ENCODE results near the gene PHTF1. TPM values are rescaled to one million over a fixed set of nuclear protein-coding genes. Genes with fewer than 3 reads are reported as not detected.

Gene PHTF1
- total RNA-seq, 4 donors from 2014 or later: 11.3 to 23.3 (median 17.9) TPM

GRCh38 chr1:113779542-113779941, 20.3 kb upstream of the PHTF1 start:
- Histone ChIP-seq H3K9me3 (no peaks in the 10 kb centered on the region), H3K36me3 (peaks cover 0 to 27% (median 0%) of the 10 kb centered on the region in 3 donors), H3K27ac (no peak overlapping the region), H3K27me3 (no peaks in the 10 kb centered on the region), H3K4me1 (peaks cover 6 to 43% (median 23%) of the 10 kb centered on the region in 4 donors), H3K4me3 (no peak overlapping the region)
- WGBS, 2 donors: 95 to 99% methylated on average over 6 of the region's 6 CpGs
- TF ChIP-seq, protein P1, sequence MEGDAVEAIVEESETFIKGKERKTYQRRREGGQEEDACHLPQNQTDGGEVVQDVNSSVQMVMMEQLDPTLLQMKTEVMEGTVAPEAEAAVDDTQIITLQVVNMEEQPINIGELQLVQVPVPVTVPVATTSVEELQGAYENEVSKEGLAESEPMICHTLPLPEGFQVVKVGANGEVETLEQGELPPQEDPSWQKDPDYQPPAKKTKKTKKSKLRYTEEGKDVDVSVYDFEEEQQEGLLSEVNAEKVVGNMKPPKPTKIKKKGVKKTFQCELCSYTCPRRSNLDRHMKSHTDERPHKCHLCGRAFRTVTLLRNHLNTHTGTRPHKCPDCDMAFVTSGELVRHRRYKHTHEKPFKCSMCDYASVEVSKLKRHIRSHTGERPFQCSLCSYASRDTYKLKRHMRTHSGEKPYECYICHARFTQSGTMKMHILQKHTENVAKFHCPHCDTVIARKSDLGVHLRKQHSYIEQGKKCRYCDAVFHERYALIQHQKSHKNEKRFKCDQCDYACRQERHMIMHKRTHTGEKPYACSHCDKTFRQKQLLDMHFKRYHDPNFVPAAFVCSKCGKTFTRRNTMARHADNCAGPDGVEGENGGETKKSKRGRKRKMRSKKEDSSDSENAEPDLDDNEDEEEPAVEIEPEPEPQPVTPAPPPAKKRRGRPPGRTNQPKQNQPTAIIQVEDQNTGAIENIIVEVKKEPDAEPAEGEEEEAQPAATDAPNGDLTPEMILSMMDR (IDR thresholded peaks at IDR 0.05): no peak
- no peak for TF ChIP-seq POLR2A (IDR thresholded peaks at IDR 0.05)
- no peak for TF ChIP-seq EP300 (IDR thresholded peaks at IDR 0.05)
- no peak for DNase-seq (ENCODE audit: low spot score in 2 of 2)

DNA sequence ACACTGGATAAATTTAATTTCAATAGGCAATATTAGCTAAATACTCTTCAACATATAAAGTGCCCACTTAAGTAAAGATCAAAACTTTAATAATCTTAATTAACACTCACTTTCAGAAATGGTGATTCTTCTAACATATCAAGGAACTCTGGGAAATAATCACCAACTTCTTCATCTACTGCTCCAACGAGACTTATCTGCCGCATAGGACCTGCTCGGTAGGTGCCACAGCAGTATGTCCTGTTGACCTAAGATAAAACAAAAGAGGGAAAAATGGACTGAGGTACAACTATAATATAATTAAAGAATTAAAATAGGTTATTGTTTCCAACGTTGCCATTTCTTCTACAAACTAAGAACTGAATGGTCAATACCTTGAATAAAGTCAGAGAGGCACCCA, 18.3 kb upstream of the PHTF1 start:
- no peak for DNase-seq (ENCODE audit: low spot score in 2 of 2)
- H3K36me3 ChIP-seq: peaks cover 0 to 42% (median 0%) of the 10 kb centered on the region in 3 donors
- H3K27me3 ChIP-seq: no peaks in the 10 kb centered on the region
- no peaks in the 10 kb centered on the region for H3K9me3 ChIP-seq
- no peak overlapping the region for H3K4me3 ChIP-seq
- WGBS, 2 donors: 84 to 87% methylated on average over 4 of the region's 4 CpGs
- TF ChIP-seq EP300 (IDR thresholded peaks at IDR 0.05) (no peak), POLR2A (IDR thresholded peaks at IDR 0.05) (no peak)
- TF ChIP-seq, protein P1 (IDR thresholded peaks at IDR 0.05): no peak
- peaks cover 0 to 23% (median 5%) of the 10 kb centered on the region in 4 donors for H3K4me1 ChIP-seq
- no peak overlapping the region for H3K27ac ChIP-seq

DNA sequence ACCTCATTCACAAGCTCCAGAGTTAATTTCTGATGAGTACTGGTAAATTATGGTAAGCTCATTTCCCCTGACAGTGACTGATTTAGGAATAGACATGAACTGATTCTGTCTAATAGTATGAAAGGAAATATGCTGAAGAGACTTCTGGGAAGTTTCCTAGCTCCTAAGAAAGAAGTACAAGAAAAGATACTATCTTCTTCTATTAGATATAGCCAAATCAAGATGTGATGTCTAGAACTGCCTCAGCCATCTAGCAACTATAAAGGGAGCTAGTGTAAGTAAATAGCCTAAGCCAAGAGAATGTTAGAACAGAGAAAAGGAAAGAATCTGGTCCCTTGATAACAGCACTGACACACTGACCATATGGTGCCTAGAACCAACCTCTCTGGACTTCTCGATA, 10.7 kb upstream of the PHTF1 start:
- TF ChIP-seq, protein P1 (IDR thresholded peaks at IDR 0.05): no peak
- no peak for TF ChIP-seq POLR2A (IDR thresholded peaks at IDR 0.05)
- WGBS, 2 donors: 73 to 89% methylated on average over 1 of the region's 1 CpG

DNA sequence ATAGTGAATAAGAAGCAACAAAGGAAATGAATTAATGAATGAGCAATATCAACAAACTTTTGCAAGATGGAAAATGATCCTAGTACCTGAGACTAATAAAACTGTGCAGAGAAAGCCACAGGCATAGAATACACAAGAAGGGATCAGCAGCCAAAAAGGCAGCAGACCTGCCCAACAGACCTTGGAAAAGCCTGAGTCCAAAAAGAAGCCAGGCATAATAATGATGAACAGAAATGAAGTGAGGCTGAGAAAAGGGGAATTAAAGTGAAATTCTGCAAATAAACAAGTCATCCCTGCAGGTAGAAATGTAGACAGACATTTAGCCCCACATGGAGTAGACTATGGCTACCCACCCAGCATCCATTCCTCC, 10.3 kb upstream of the PHTF1 start:
- no peaks in the 10 kb centered on the region for H3K27me3 ChIP-seq
- no peak overlapping the region for H3K4me3 ChIP-seq
- peaks cover 0 to 26% (median 2%) of the 10 kb centered on the region in 4 donors for H3K4me1 ChIP-seq
- H3K36me3 ChIP-seq: peaks cover 0 to 45% (median 10%) of the 10 kb centered on the region in 3 donors
- H3K27ac ChIP-seq: no peak overlapping the region
- TF ChIP-seq EP300 (IDR thresholded peaks at IDR 0.05) (no peak), POLR2A (IDR thresholded peaks at IDR 0.05) (no peak)
- TF ChIP-seq, protein P1 (IDR thresholded peaks at IDR 0.05): no peak
- DNase-seq (ENCODE audit: low spot score in 2 of 2): no peak
- H3K9me3 ChIP-seq: no peaks in the 10 kb centered on the region

More for the DNA sequence above, 10.7 kb upstream of the PHTF1 start:
- no peak for DNase-seq (ENCODE audit: low spot score in 2 of 2)
- Histone ChIP-seq H3K9me3 (no peaks in the 10 kb centered on the region), H3K4me3 (no peak overlapping the region), H3K36me3 (peaks cover 0 to 49% (median 10%) of the 10 kb centered on the region in 3 donors), H3K27me3 (no peaks in the 10 kb centered on the region), H3K4me1 (peaks cover 0 to 23% (median 2%) of the 10 kb centered on the region in 4 donors), H3K27ac (no peak overlapping the region)

- WGBS, 2 donors: 11 to 59% methylated on average over 1 of the region's 1 CpG
- H3K27ac ChIP-seq: no peak overlapping the region
- no peak overlapping the region for H3K4me3 ChIP-seq
- no peaks in the 10 kb centered on the region for H3K27me3 ChIP-seq
- no peak for DNase-seq (ENCODE audit: low spot score in 2 of 2)
- peaks cover 0 to 40% (median 10%) of the 10 kb centered on the region in 3 donors for H3K36me3 ChIP-seq
- TF ChIP-seq POLR2A (IDR thresholded peaks at IDR 0.05) (no peak), EP300 (IDR thresholded peaks at IDR 0.05) (no peak)
- TF ChIP-seq, protein P1 (IDR thresholded peaks at IDR 0.05): no peak
- H3K9me3 ChIP-seq: no peaks in the 10 kb centered on the region
- H3K4me1 ChIP-seq: peaks cover 0 to 26% (median 2%) of the 10 kb centered on the region in 4 donors
Measured at GRCh38 chr1:113768916-113769600, 9.8 kb upstream of the PHTF1 start.
